ENCODE data around the gene DEPDC1.

GRCh38 chr1:68478662-68479061 lies 18.2 kb downstream of the DEPDC1 start:
- no peak for TF ChIP-seq CTCF (IDR thresholded peaks at IDR 0.05)
- no peak for TF ChIP-seq POLR2A (IDR thresholded peaks at IDR 0.05; ENCODE audit: low read depth)

Data from esophagus muscularis mucosa (tissue), 3 donors.